Caco-2 (cell line): ENCODE measurements around the gene GLRA3. TPM values are rescaled to one million over a fixed set of nuclear protein-coding genes. Genes with fewer than 3 reads are reported as not detected.

Experiments
- BruUV-seq: library from RNA; stranded (reverse); fragments of 400-500 nt; replicated peaks from 2 replicates; lab custom pipeline; 2021; lab: Mats Ljungman, UMichigan
- CTCF ChIA-PET: fragments of 300-600 bp; sonication (Branson Sonifier 250); formaldehyde crosslinking; loops from one replicate; lab custom pipeline; 2022; ENCODE audit warnings: antibody characterized with exemption; lab: Charles Lee
- POLR2A ChIA-PET: fragments of 300-600 bp; sonication (Branson Sonifier 250); formaldehyde crosslinking; loops from one replicate; lab custom pipeline; 2022; ENCODE audit warnings: antibody characterized with exemption; lab: Charles Lee
- DNase-seq, 2 experiments: peaks; one replicate each; pipeline versions ENCODE4 v3.0.0 to v3.0.0-alpha.2; 2020 to 2022
- H3K27me3 ChIP-seq: replicated peaks from 2 replicates; pipeline ENCODE4 v1.6.0; 2011; ENCODE audit warnings: low read length; ENCODE audit not compliant: control insufficient read depth, insufficient read depth
- H3K36me3 ChIP-seq: 2 replicates; pipeline ENCODE4 v1.5.1; 2011; ENCODE audit warnings: low read length; ENCODE audit not compliant: control insufficient read depth, insufficient read depth
- H3K4me1 ChIP-seq: fragments of 250-450 bp; sonication (Bioruptor Pico); 2 replicates; pipeline ENCODE4 v1.5.1; 2020; ENCODE audit warnings: mild to moderate bottlenecking
- H3K4me3 ChIP-seq: 2 replicates; pipeline ENCODE4 v1.5.1; 2011; ENCODE audit warnings: low read depth, mild to moderate bottlenecking, control low read depth, low read length
- H3K9me3 ChIP-seq: fragments of 250-450 bp; sonication (Bioruptor Pico); 2 replicates; pipeline ENCODE4 v1.5.1; 2020; ENCODE audit warnings: mild to moderate bottlenecking, moderate library complexity
- H3K27ac Mint-ChIP-seq: one replicate; pipeline ENCODE4 v1.8.0; 2022; ENCODE audit warnings: mixed read lengths; ENCODE audit not compliant: unreplicated experiment
- H3K27me3 Mint-ChIP-seq: one replicate; pipeline ENCODE4 v1.8.0; 2022; ENCODE audit warnings: mixed read lengths; ENCODE audit not compliant: insufficient read depth, unreplicated experiment
- H3K36me3 Mint-ChIP-seq: one replicate; pipeline ENCODE4 v1.8.0; 2022; ENCODE audit warnings: mild to moderate bottlenecking, mixed read lengths; ENCODE audit not compliant: insufficient read depth, unreplicated experiment
- H3K4me1 Mint-ChIP-seq: one replicate; pipeline ENCODE4 v1.8.0; 2022; ENCODE audit warnings: low read depth, mixed read lengths; ENCODE audit not compliant: unreplicated experiment
- H3K4me3 Mint-ChIP-seq: one replicate; pipeline ENCODE4 v1.8.0; 2022; ENCODE audit warnings: mild to moderate bottlenecking, moderate library complexity, mixed read lengths; ENCODE audit not compliant: unreplicated experiment
- H3K9me3 Mint-ChIP-seq: one replicate; pipeline ENCODE4 v1.8.0; 2022; ENCODE audit warnings: mixed read lengths; ENCODE audit not compliant: unreplicated experiment
- CTCF ChIP-seq, 2 experiments: fragments of 200-600 bp in 1 of 2; IDR thresholded peaks; 1 replicate in 1 of 2; 2 replicates in 1 of 2; pipeline versions ENCODE4 v1.5.1 to v1.8.0; 2011 to 2022; ENCODE audit warnings: antibody characterized with exemption in 1 of 2, control low read depth in 1 of 2, inconsistent platforms in 1 of 2, low read depth in 1 of 2, low read length in 1 of 2, mild to moderate bottlenecking in 1 of 2, moderate library complexity in 1 of 2; ENCODE audit not compliant: insufficient read depth in 1 of 2, severe bottlenecking in 1 of 2, unreplicated experiment in 1 of 2
- intact Hi-C: fragments of 100-400 bp; cut with micrococcal nuclease; formaldehyde crosslinking; loops from one replicate; pipeline ENCODE4 v1.10.0; 2022; ENCODE audit not compliant: unreplicated experiment
- total RNA-seq: library from RNA; stranded (reverse); gene quantifications from 2 replicates; pipeline ENCODE4 v1.2.3, GENCODE V29; 2022

GLRA3 gene
- total RNA-seq, 1 experiment from 2014 or later: not detected

GRCh38 chr4:174702979-174703478 is 126.0 kb downstream of the GLRA3 start:
- Mint-ChIP-seq H3K36me3 (no peaks in the 10 kb centered on the region), H3K9me3 (no peaks in the 10 kb centered on the region), H3K4me3 (no peak overlapping the region), H3K27me3 (peaks cover 5% of the 10 kb centered on the region), H3K27ac (no peak overlapping the region), H3K4me1 (peaks cover 6% of the 10 kb centered on the region)
- intact Hi-C loops: no loop called here
- no peak for DNase-seq
- no peak overlapping the region for H3K4me3 ChIP-seq
- ChIA-PET POLR2A (no interaction called here), CTCF (no interaction called here)
- H3K36me3 ChIP-seq: no peaks in the 10 kb centered on the region
- BruUV-seq: no TSS peak
- H3K4me1 ChIP-seq: no peaks in the 10 kb centered on the region
- no peaks in the 10 kb centered on the region for H3K9me3 ChIP-seq
- no peaks in the 10 kb centered on the region for H3K27me3 ChIP-seq
- TF ChIP-seq CTCF (IDR thresholded peaks at IDR 0.05; ENCODE audit: insufficient read depth in 1 of 2, low read depth in 1 of 2, low read length in 1 of 2, severe bottlenecking in 1 of 2, unreplicated experiment in 1 of 2): no peak

GRCh38 chr4:174699654-174700053 is 129.4 kb downstream of the GLRA3 start:
- ChIA-PET POLR2A (no interaction called here), CTCF (no interaction called here)
- Mint-ChIP-seq H3K9me3 (no peaks in the 10 kb centered on the region), H3K36me3 (no peaks in the 10 kb centered on the region), H3K4me1 (peaks cover 6% of the 10 kb centered on the region), H3K27ac (no peak overlapping the region), H3K4me3 (no peak overlapping the region), H3K27me3 (peaks cover 2% of the 10 kb centered on the region)
- no peaks in the 10 kb centered on the region for H3K27me3 ChIP-seq
- no peaks in the 10 kb centered on the region for H3K4me1 ChIP-seq
- no peak for DNase-seq
- TF ChIP-seq CTCF (IDR thresholded peaks at IDR 0.05; ENCODE audit: insufficient read depth in 1 of 2, low read depth in 1 of 2, low read length in 1 of 2, severe bottlenecking in 1 of 2, unreplicated experiment in 1 of 2): no peak
- H3K9me3 ChIP-seq: no peaks in the 10 kb centered on the region
- no peaks in the 10 kb centered on the region for H3K36me3 ChIP-seq
- intact Hi-C loops: no loop called here
- no peak overlapping the region for H3K4me3 ChIP-seq
- no TSS peak for BruUV-seq

- Histone ChIP-seq H3K36me3 (no peaks in the 10 kb centered on the region), H3K4me1 (no peaks in the 10 kb centered on the region), H3K27me3 (no peaks in the 10 kb centered on the region), H3K9me3 (no peaks in the 10 kb centered on the region), H3K4me3 (no peak overlapping the region)
- H3K9me3 Mint-ChIP-seq: no peaks in the 10 kb centered on the region
- peaks cover 9% of the 10 kb centered on the region for H3K27me3 Mint-ChIP-seq
- TF ChIP-seq CTCF (IDR thresholded peaks at IDR 0.05; ENCODE audit: insufficient read depth in 1 of 2, low read depth in 1 of 2, low read length in 1 of 2, severe bottlenecking in 1 of 2, unreplicated experiment in 1 of 2): no peak
- H3K4me1 Mint-ChIP-seq: no peaks in the 10 kb centered on the region
- intact Hi-C loops: no loop called here
- POLR2A ChIA-PET: no interaction called here
- CTCF ChIA-PET: no interaction called here
- H3K27ac Mint-ChIP-seq: no peak overlapping the region
- DNase-seq: no peak
- H3K4me3 Mint-ChIP-seq: no peak overlapping the region
- no TSS peak for BruUV-seq
- H3K36me3 Mint-ChIP-seq: no peaks in the 10 kb centered on the region
These were observed 131.2 kb downstream of the GLRA3 start for GRCh38 chr4:174697896-174698295.
